Nephron progenitor cell (in vitro differentiated cells): ENCODE data around the gene CABLES1.

Experiments
- DNase-seq: peaks from one replicate; pipeline ENCODE4 v3.0.0; 2021
- H3K27ac Mint-ChIP-seq: 2 replicates; pipeline ENCODE4 v1.8.0; 2021; ENCODE audit warnings: mild to moderate bottlenecking, moderate library complexity, mixed read lengths
- H3K27me3 Mint-ChIP-seq: 2 replicates; pipeline ENCODE4 v1.8.0; 2021; ENCODE audit warnings: mild to moderate bottlenecking, low read depth, mixed read lengths; ENCODE audit not compliant: poor library complexity
- H3K36me3 Mint-ChIP-seq: 2 replicates; pipeline ENCODE4 v1.8.0; 2021; ENCODE audit warnings: low read depth, mixed read lengths
- H3K4me1 Mint-ChIP-seq: 2 replicates; pipeline ENCODE4 v1.8.0; 2021; ENCODE audit warnings: mixed read lengths
- H3K4me3 Mint-ChIP-seq: 2 replicates; pipeline ENCODE4 v1.8.0; 2021; ENCODE audit warnings: mild to moderate bottlenecking, moderate library complexity, mixed read lengths
- H3K9me3 Mint-ChIP-seq: 2 replicates; pipeline ENCODE4 v1.8.0; 2021; ENCODE audit warnings: mild to moderate bottlenecking, moderate library complexity, mixed read lengths
- CTCF ChIP-seq: fragments of 200-600 bp; sonication (generic); IDR thresholded peaks from 2 replicates; pipeline ENCODE4 v1.5.0; 2021; ENCODE audit warnings: antibody characterized with exemption

Gene CABLES1

GRCh38 chr18:23194155-23194996 lies 59.1 kb downstream of the CABLES1 start:
- peaks cover 14% of the 10 kb centered on the region for H3K9me3 Mint-ChIP-seq
- TF ChIP-seq CTCF = no peak
- H3K4me1 Mint-ChIP-seq = peaks cover 71% of the 10 kb centered on the region
- peak overlapping the region; percentile 60 for H3K4me3 Mint-ChIP-seq
- peak overlapping the region; percentile 12 for H3K27ac Mint-ChIP-seq
- H3K27me3 Mint-ChIP-seq = peaks cover 2% of the 10 kb centered on the region
- DNase-seq = no peak
- peaks cover 39% of the 10 kb centered on the region for H3K36me3 Mint-ChIP-seq

- no peak for TF ChIP-seq CTCF
- Mint-ChIP-seq H3K27me3 (peaks cover 2% of the 10 kb centered on the region), H3K9me3 (peaks cover 14% of the 10 kb centered on the region), H3K4me3 (peak overlapping the region; percentile 60), H3K4me1 (peaks cover 73% of the 10 kb centered on the region), H3K27ac (peak overlapping the region; percentile 96), H3K36me3 (peaks cover 42% of the 10 kb centered on the region)
- no peak for DNase-seq
These were observed 60.0 kb downstream of the CABLES1 start for GRCh38 chr18:23194997-23195957.

DNA sequence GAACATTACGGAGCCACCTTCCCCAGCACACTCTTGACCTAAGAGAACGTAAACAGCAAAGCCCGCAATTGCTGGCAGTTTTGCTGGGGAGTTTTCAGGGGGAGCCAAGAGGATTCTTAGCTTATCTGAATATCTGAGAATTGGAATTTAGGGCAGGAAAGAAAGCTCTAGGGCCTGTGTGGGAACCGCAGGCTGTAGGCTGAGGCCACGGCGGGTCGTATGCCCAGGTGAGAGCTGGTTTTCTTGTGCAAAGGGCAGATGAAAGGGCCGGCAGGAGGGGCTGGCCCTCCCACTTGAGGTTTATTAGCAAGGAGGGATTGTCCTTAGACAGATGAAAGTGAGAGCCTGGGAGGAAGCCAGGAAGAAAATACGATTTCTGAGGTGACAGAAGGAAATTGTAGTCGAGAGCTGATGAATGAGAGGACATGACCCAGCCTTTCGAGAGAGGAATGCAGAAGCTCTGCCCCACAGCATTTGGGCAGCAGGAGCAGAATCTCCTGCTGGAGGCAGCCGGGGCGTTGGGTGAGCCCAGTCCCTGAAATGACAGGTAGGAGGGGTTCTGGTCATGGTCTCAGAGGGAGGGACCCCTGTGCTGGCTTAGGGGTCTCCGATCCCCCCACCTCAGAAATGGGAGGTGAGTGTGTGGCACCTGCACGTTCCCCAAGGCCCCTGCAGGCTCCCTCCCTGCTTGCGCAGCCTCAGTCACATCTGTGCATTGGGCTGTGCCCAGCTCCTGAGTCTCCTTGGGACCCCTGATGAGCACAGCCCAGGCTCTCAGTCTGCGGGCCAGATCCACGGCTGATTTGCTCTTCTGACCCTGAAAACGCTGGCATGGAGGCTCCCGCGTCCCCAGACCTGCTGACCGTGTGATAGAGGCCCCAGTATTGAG lies 61.1 kb downstream of the CABLES1 start:
- Mint-ChIP-seq H3K4me3 (peak overlapping the region; percentile 55), H3K27me3 (peaks cover 2% of the 10 kb centered on the region), H3K27ac (peak overlapping the region; percentile 96), H3K9me3 (peaks cover 14% of the 10 kb centered on the region), H3K36me3 (peaks cover 47% of the 10 kb centered on the region), H3K4me1 (peaks cover 81% of the 10 kb centered on the region)
- TF ChIP-seq CTCF = no peak
- peak; percentile 38 for DNase-seq

- Mint-ChIP-seq H3K4me1 (peaks cover 77% of the 10 kb centered on the region), H3K9me3 (peaks cover 14% of the 10 kb centered on the region), H3K27me3 (peaks cover 2% of the 10 kb centered on the region), H3K36me3 (peaks cover 66% of the 10 kb centered on the region), H3K27ac (no peak overlapping the region), H3K4me3 (no peak overlapping the region)
- TF ChIP-seq CTCF = no peak
- DNase-seq = no peak
These were observed 63.0 kb downstream of the CABLES1 start for GRCh38 chr18:23198217-23198845.

DNA sequence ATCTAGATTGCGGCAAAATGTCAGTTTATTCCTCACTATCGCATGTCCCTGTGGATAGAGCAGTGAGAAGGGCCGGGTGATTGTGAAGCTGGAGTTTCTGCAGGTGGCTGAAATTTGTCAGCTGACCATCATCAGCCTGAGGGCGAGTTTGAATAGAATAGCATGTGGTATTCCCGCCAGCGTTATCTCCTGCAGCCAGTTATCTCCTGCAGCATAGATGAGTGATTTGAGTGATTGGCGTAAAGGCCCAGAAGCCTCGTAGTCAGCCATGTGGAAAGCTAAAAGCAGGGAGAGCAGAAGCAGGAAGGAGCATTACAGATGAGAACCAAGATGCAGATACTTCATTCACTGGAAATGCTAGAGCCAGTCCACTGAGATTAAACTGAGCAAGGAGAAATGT lies 65.5 kb downstream of the CABLES1 start:
- H3K4me1 Mint-ChIP-seq = peaks cover 54% of the 10 kb centered on the region
- H3K27ac Mint-ChIP-seq = no peak overlapping the region
- peaks cover 85% of the 10 kb centered on the region for H3K36me3 Mint-ChIP-seq
- H3K27me3 Mint-ChIP-seq = peaks cover 2% of the 10 kb centered on the region
- H3K4me3 Mint-ChIP-seq = no peak overlapping the region
- H3K9me3 Mint-ChIP-seq = peaks cover 14% of the 10 kb centered on the region
- DNase-seq = no peak
- no peak for TF ChIP-seq CTCF
